ENCODE results near the gene ZNF350.
"Not testable (repeated sequence)": the region's sequence is repeated elsewhere in the genome, so short reads cannot be mapped to it uniquely, and the experiment has no call there.

Gene ZNF350

GRCh38 chr19:51986309-51987291, at the start of gene ZNF350:
Gene ZNF350 (minus strand): TSS chr19:51986840. CDS start chr19:51974360, 12,480 bp downstream.
- peak; percentile 92 to 96 for DNase-seq
- TF ChIP-seq GATA1 (IDR thresholded peaks at IDR 0.05; ENCODE audit: low read depth, low read length), result no peak
- TF ChIP-seq POLR2A (IDR thresholded peaks at IDR 0.05; ENCODE audit: low read length), result peak; percentile 73

- TF ChIP-seq GATA1 (IDR thresholded peaks at IDR 0.05; ENCODE audit: low read depth, low read length) (no peak), POLR2A (IDR thresholded peaks at IDR 0.05; ENCODE audit: low read length) (no peak)
- peak in 1 of 2 experiments; percentile 17 for DNase-seq
Measured at GRCh38 chr19:52034051-52034728, 47.5 kb upstream of the ZNF350 start.

DNA sequence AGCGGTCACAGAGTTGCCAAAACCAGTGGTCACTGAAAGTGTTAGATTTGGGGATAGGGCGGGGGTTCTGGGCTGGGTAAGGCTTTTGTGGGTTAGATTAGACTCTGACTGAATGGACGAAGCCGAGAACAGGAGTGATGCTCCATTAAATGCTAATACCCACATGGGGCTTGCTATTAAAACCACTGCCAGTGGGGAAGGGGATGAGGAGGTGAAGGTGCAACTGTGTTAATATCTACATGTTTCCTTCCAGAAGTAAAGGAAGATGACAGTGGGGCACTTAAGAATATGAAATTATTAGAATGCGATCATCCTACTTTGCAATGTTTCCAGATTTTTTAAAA, 42.1 kb upstream of the ZNF350 start:
- TF ChIP-seq POLR2A (IDR thresholded peaks at IDR 0.05; ENCODE audit: low read length), result no peak
- TF ChIP-seq GATA1 (IDR thresholded peaks at IDR 0.05; ENCODE audit: low read depth, low read length), result no peak
- no peak for DNase-seq

GRCh38 chr19:52028027-52028779, 41.6 kb upstream of the ZNF350 start, which contains the start of gene ZNF614:
Gene ZNF614 (minus strand): TSS chr19:52028379. CDS start chr19:52025745, 2,634 bp downstream.
- DNase-seq, result peak; percentile 90 to 91
- TF ChIP-seq POLR2A (IDR thresholded peaks at IDR 0.05; ENCODE audit: low read length) (peak; percentile 72), GATA1 (IDR thresholded peaks at IDR 0.05; ENCODE audit: low read depth, low read length) (no peak)

DNA sequence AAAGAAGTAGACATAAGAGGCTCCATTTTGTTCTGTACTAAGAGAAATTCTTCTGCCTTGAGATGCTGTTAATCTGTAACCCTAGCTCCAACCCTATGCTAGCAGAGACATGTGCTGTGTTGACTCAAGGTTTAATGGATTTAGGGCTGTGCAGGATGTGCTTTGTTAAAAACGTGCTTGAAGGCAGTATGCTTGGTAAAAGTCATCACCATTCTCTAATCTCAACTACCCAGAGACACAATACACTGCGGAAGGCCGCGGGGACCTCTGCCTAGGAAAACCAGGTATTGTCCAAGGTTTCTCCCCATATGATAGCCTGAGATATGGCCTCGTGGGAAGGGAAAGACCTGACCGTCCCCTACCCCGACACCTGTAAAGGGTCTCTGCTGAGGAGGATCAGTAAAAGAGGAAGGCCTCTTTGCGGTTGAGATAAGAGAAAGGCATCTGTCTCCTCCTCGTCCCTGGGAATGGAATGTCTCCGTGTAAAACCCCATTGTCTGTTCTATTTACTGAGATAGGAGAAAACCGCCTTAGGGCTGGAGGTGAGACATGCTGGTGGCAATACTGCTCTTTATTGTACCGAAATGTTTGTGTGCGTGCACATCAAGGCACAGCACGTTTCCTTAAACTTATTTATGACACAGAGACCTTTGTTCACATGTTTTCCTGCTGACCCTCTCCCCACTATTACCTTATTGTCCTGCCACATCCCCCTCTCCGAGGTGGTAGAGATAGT, 39.8 kb upstream of the ZNF350 start:
- DNase-seq, result not testable (repeated sequence)

- not testable (repeated sequence) for DNase-seq
Measured at GRCh38 chr19:52024478-52024877, 37.8 kb upstream of the ZNF350 start.

GRCh38 chr19:52022193-52022592, 35.6 kb upstream of the ZNF350 start:
- DNase-seq, result no peak
- no peak for TF ChIP-seq POLR2A (IDR thresholded peaks at IDR 0.05; ENCODE audit: low read length)
- TF ChIP-seq GATA1 (IDR thresholded peaks at IDR 0.05; ENCODE audit: low read depth, low read length), result no peak

DNA sequence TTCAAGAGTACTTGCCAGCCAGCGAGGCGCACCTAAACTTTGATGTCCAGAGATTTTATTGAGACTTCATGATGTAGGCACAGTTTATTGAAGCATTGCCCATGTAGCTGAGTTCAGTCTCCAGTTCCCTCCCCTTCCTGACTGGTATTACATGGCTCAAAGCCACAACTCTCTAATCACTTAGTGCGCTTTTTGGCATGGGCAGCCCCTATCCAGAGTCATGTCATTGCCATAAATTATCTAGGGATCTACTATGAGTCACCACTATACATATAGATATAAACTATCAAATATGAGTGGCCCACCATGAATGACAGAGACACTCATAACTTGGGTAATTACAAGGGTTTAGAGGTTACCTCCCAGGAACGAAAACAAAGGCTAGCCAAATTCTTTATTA, 33.9 kb upstream of the ZNF350 start:
- DNase-seq, result no peak
- no peak for TF ChIP-seq GATA1 (IDR thresholded peaks at IDR 0.05; ENCODE audit: low read depth, low read length)
- no peak for TF ChIP-seq POLR2A (IDR thresholded peaks at IDR 0.05; ENCODE audit: low read length)

GRCh38 chr19:52010674-52011073, 24.0 kb upstream of the ZNF350 start:
- no peak for DNase-seq
- TF ChIP-seq POLR2A (IDR thresholded peaks at IDR 0.05; ENCODE audit: low read length) (no peak), GATA1 (IDR thresholded peaks at IDR 0.05; ENCODE audit: low read depth, low read length) (no peak)

DNA sequence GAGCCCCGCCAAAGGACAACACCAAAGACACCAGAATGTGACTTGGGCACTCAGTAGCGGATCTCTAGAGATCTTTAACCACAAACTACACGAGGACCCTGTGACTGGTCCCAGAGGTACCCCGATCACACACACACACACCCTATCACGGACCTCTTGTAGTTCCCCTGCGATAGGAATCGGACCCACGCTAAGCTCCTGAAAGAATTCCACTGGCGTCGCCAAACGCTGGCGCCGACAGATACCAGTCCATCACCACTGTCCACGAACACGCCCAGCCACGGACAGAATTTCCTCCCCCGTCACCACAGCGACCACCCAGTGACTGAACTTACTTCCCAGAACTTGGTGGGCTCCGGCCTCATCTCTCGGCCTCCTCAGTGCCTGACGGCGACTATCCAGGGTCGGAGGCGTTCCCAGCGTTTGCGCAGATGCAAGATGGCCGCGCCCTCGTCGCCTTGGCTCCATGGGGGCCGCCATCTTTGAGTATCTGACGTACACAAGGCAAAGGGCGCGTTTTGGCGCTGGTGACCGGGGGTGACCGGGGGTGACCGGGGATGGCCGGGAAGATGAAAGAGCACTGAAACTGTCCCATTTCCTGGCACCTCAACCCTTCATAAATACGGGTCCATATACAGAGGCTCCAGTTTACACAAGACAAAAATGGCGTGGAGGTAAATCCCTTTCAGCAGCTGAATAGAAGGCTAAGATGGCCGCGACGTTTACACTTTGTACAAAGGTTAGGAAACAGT, 21.3 kb upstream of the ZNF350 start, which contains the start of gene ZNF615:
ZNF615 (minus strand) TSS at position 406 of the 752 bp plus-strand sequence. CDS start 4,500 bp downstream, outside the sequence.
- no peak for TF ChIP-seq GATA1 (IDR thresholded peaks at IDR 0.05; ENCODE audit: low read depth, low read length)
- TF ChIP-seq POLR2A (IDR thresholded peaks at IDR 0.05; ENCODE audit: low read length), result peak; percentile 44
- peak; percentile 91 to 92 for DNase-seq

GRCh38 chr19:52007451-52007805, 20.8 kb upstream of the ZNF350 start:
- TF ChIP-seq GATA1 (IDR thresholded peaks at IDR 0.05; ENCODE audit: low read depth, low read length) (no peak), POLR2A (IDR thresholded peaks at IDR 0.05; ENCODE audit: low read length) (no peak)
- DNase-seq, result peak in 1 of 2 experiments; percentile 42

- no peak for TF ChIP-seq GATA1 (IDR thresholded peaks at IDR 0.05; ENCODE audit: low read depth, low read length)
- no peak for TF ChIP-seq POLR2A (IDR thresholded peaks at IDR 0.05; ENCODE audit: low read length)
- DNase-seq, result no peak
Measured at GRCh38 chr19:51994048-51994644, 7.5 kb upstream of the ZNF350 start.
